Activated T-cell treated with anti-CD3 and anti-CD28 coated beads for 48 hours (primary cell): ENCODE results near the gene OXCT1.
"Not testable (repeated sequence)": the region's sequence is repeated elsewhere in the genome, so short reads cannot be mapped to it uniquely, and the experiment has no call there.

Experiments
- DNase-seq: peaks from one replicate; pipeline ENCODE4 v3.0.0-alpha.2; 2020; ENCODE audit warnings: low read depth

The OXCT1 gene

DNA sequence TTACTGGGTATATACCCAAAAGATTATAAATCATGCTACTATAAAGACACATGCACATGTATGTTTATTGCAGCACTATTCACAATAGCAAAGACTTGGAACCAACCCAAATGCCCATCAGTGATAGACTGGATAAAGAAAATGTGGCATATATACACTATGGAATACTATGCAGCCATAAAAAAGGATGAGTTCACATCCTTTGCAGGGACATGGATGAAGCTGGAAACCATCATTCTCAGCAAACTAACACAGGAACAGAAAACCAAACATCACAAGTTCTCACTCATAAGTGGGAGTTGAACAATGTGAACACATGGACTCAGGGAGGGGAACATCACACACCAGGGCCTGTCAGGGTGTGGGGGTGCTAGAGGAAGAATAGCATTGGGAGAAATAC lies 155.8 kb downstream of the OXCT1 start:
- not testable (repeated sequence) for DNase-seq

DNA sequence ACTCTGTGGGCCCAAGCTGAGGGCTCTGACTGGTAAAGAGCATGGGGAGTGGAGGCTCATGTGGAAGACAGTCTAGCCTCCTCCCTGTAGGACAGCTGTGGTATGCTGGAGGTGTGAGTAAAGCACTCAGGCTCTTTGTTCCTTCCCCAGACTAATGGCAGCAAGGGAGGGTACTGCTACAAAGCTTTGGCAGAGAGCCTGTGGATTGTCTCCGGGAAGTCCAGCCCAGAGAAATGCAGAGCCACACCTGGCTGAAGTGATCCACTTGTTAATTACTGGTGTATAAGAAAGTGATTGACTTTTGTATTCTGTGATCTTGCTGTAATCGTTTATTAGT lies 161.7 kb downstream of the OXCT1 start:
- DNase-seq, result no peak

DNA sequence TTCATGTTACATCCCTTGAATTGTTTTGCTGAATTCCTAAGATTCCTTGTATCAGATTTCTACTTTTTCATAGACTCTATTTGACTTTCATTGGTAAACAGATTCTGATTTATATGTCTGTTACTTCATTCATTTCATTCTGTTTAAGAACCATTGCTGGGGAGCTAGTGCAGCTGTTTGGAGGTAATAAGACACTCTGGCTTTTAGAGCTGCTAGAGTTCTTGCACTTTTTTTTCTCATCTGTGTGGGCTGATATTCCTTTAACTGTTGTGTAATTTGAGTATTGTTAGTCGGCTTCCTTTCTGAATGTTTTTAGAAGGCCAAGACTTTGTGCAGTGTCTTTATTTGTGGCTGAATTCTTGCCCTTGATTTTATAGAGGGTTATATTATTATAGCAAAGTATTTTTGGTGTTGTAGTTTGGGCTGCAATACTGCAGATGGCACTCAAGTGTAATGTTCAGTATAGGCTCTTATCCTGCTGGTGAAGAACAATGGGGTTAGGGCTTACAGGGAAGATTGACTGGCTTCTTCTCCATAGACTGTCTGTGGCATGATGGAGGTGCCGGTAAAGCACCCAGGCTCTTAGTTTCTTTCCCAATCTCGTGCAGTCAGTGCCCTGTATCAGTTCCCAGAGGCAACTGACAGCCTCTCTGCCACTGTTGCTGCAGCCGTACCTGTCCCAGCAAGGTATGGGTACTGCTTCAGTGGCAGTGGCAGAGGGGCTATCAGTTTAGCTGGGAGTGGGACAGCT lies 162.2 kb downstream of the OXCT1 start:
- no peak for DNase-seq

DNA sequence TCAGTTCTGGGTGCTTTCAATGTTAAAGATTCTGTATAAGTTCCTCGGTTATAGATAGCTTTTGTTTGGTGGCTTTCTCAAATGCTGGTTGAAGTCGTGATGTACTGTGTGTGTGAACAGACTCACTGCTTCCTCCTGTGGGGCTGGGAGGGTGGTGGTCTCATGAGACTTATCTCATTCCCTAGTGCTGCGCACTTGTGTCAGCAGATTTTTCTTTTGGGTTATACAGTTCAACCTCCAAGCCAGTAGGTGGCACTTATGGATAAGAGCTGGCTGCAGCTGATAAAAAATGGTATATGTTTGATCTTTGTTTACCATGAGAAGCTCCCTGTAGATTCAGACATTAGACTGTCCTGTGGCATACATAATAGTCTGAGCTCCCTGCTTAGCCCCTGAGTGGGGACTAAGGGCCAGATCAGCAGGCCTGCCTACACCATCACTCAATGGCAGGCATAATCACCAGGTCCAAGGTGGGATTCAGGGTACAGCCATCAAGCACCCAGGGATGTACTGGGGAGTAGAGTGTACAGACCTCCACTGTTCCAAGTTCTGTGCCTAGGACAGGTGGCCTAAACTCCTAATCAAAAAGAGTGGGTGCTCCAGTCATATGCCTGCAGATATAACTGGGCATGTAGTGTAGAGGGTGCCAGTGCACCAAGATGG lies 174.2 kb downstream of the OXCT1 start:
- no peak for DNase-seq

DNA sequence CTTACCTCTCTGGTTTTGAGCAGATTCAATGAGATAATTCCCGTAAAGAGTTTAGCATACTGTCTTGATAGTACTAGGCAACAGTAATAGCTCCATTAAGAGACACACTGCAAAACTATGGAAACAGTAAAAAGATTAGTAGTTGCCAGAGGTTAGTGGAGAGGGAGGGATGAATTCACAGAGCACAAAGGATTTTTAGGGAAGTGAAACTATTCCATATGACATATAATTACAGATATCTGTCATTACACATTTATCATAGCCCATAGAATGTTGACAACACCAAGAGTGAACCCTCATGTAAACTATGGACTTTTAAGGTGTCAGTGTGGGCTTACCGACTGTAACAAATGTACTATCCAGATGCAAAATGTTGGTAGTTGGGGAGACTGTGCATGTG lies 183.5 kb downstream of the OXCT1 start:
- DNase-seq, result no peak

DNA sequence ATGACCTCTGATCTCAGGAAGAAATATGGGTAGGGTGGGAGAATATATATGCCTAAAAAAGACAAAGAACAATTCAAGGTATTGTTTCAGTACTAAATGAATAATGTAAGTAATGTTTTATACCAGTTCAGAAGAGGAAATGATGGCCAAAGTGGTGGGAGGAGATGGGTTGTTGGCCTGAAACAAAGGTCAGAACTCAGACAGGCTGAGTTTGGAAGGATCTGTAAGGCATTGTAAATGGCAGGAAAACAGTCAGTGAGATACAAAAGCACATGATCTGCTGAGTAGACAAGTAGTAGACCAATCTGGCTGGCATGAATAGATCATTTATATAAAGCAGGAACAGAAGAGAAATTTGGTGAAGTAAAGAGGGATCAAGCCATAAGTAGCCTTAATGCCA lies 184.0 kb downstream of the OXCT1 start:
- no peak for DNase-seq

DNA sequence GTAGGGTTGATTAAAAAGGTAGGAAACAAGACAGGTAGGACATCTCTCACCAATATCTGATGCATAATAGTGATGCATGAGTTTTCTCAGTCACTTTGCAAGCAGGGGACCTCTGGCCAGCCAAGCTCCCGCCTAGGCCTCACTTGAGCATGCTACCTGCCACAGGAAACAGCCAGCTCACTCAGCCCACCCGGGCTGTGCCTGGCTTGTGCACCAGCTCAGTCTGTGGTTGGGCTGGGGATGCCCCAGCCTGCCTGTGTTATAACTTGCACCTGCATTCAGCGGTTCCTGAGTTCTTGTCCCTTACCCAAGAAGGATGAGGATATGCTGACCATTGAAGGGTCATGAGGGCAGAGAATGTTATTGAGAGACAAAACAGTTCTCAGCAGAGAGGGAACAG lies 187.0 kb downstream of the OXCT1 start:
- DNase-seq, result no peak

DNA sequence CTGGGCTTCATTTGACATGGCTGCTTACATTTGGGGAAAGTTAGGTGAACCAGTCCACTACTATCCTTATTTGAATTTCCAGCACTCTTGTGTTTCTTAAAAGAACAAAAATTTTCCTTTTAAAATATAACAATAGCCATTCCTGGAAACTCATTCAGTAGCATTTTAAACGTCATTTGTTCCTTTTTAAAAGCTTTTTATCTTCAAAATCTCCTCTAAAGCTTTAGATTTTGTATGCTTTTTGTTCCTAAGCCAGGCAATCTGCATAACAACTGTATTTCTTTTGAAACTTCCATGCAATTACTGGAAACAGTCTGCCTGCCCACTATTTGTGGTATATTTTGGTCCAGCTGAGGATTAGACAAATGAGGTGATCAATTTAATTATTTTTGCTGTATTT lies 187.6 kb downstream of the OXCT1 start:
- no peak for DNase-seq

DNA sequence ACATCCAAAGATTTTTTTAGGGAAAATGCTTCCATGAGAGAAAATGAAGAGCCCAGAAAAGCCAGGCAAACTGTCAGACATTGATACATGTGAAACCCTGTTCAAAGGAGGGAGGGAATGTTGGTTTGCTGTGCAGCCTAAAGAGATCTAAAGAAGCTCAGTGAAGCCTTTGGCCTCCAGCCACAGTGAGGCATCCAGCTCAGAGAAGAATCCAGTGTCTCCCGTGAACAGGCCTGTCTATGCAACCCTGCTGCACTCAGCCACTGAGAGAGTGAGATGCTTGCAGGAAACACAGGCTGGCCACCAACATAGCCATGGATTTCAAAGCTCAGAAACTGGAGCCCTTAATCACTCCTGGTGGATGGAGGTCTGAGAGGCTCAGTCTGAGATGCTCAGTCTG lies 188.4 kb downstream of the OXCT1 start:
- DNase-seq, result no peak
